ENCODE results near the gene EEIG2.

Gene EEIG2

DNA sequence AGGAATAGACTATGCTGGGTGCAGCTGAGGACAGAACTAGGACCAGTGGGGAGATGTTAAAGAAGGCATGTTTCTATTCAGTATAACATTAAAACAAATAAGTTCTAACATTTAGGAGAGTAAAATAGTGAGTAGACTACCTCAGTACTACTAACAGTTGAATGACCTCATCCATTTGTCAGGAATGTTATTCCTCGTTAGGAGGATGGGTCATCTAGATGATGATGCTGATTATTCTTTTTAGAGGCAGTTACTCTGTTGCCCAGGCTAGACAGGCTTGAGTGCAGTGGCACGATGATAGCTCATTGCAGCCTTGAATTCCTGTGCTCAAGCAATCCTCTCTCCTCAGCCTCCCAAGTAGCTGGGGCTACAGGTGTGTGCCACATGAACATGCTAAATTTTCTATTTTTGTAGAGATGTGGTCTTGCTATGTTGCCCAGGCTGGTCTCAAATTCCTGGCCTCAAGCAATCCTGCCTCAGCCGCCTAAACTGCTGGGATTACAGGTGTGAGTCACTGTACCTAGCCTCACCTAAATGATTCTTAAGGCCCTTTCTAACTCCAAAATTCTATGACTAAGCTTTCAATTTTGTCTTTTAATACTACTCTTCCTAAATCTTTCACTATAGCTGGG lies 9.3 kb downstream of the EEIG2 start:
- intact Hi-C loops (cut with DNase I; ENCODE audit: low total_unique reads): no loop called here
- peaks cover 0 to under 1% (median 0%) of the 10 kb centered on the region in 4 donors for H3K4me1 ChIP-seq
- H3K27ac ChIP-seq: no peak overlapping the region
- H3K9me3 ChIP-seq: no peaks in the 10 kb centered on the region
- no peak for TF ChIP-seq CTCF (IDR thresholded peaks at IDR 0.05)
- no peak for DNase-seq
- no peaks in the 10 kb centered on the region for H3K36me3 ChIP-seq
- H3K4me3 ChIP-seq: no peak overlapping the region
- H3K27me3 ChIP-seq: no peaks in the 10 kb centered on the region

DNA sequence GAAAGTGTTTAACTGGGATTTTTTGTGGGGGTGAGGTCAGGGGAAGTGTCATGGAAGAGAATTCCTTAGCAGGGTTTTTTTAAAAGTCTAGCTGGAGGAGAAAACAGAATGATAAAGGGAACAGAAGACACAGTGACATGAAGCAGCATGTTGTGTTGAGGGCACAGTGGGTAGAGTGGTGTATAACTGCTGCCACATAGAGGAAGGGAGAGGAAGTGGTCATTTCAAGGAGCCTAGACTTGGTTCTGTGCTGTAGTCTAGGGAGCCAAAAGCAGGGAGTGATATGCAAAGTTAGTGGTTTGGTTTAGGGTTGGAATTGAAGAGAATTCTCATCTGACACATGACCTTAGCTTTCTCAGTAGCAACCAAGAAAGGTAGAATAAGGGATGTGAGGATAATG lies 10.2 kb downstream of the EEIG2 start:
- Histone ChIP-seq H3K27me3 (no peaks in the 10 kb centered on the region), H3K4me1 (no peaks in the 10 kb centered on the region), H3K4me3 (no peak overlapping the region), H3K27ac (no peak overlapping the region), H3K36me3 (no peaks in the 10 kb centered on the region), H3K9me3 (no peaks in the 10 kb centered on the region)
- TF ChIP-seq CTCF (IDR thresholded peaks at IDR 0.05): peak in 1 of 2 experiments; percentile 30
- no peak for DNase-seq
- intact Hi-C loops (cut with DNase I; ENCODE audit: low total_unique reads): no loop called here

GRCh38 chr1:108570998-108571401 lies 11.1 kb downstream of the EEIG2 start:
- no peaks in the 10 kb centered on the region for H3K36me3 ChIP-seq
- no peak for DNase-seq
- H3K4me1 ChIP-seq: no peaks in the 10 kb centered on the region
- no peak overlapping the region for H3K27ac ChIP-seq
- intact Hi-C loops (cut with DNase I; ENCODE audit: low total_unique reads): no loop called here
- no peaks in the 10 kb centered on the region for H3K27me3 ChIP-seq
- no peaks in the 10 kb centered on the region for H3K9me3 ChIP-seq
- no peak for TF ChIP-seq CTCF (IDR thresholded peaks at IDR 0.05)
- no peak overlapping the region for H3K4me3 ChIP-seq

DNA sequence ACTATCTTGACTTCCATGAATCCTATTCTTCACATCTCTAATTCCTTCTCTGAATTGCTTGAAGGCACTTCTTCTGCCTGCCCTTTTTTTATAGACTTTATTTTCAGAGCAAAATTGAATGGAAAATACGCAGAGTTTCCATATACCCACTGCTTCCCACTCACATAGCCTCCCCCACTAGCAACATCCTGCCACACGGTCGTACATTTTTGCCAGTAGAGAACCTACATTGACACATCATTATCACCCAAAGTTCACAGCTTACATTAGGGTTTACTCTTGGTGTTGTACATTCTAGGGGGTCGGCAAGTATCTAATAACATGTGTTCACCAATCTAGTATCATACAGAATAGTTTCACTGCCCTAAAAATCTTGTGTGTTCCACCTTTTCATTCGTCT lies 12.3 kb downstream of the EEIG2 start:
- intact Hi-C loops (cut with DNase I; ENCODE audit: low total_unique reads): no loop called here
- H3K27me3 ChIP-seq: no peaks in the 10 kb centered on the region
- TF ChIP-seq CTCF (IDR thresholded peaks at IDR 0.05): no peak
- H3K27ac ChIP-seq: no peak overlapping the region
- H3K36me3 ChIP-seq: no peaks in the 10 kb centered on the region
- H3K4me3 ChIP-seq: no peak overlapping the region
- no peak for DNase-seq
- no peaks in the 10 kb centered on the region for H3K4me1 ChIP-seq
- no peaks in the 10 kb centered on the region for H3K9me3 ChIP-seq

DNA sequence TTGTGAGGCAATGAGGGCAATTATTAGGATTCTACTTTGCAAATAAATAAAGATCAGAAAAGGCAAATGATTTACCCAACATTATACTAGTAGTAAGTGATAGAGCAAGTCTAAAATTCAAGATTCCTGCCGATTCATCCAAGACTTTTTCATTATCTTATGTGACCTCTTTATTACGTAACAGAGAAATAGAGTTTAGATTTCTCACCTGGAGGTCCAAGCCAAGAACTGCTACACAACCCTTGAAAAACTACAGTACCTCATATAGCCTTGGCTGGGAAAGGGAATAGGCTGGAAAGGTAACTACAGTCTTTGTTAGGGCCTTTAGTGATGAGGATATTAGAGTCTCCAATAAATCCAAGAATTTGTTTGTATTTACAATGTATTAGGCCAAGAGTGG lies 13.3 kb downstream of the EEIG2 start:
- no peaks in the 10 kb centered on the region for H3K4me1 ChIP-seq
- no peak overlapping the region for H3K4me3 ChIP-seq
- H3K27me3 ChIP-seq: no peaks in the 10 kb centered on the region
- no peaks in the 10 kb centered on the region for H3K36me3 ChIP-seq
- intact Hi-C loops (cut with DNase I; ENCODE audit: low total_unique reads): no loop called here
- H3K9me3 ChIP-seq: no peaks in the 10 kb centered on the region
- no peak for TF ChIP-seq CTCF (IDR thresholded peaks at IDR 0.05)
- no peak overlapping the region for H3K27ac ChIP-seq
- DNase-seq: no peak

- H3K9me3 ChIP-seq: no peaks in the 10 kb centered on the region
- H3K27ac ChIP-seq: no peak overlapping the region
- TF ChIP-seq CTCF (IDR thresholded peaks at IDR 0.05): no peak
- no peaks in the 10 kb centered on the region for H3K4me1 ChIP-seq
- no peak overlapping the region for H3K4me3 ChIP-seq
- no peaks in the 10 kb centered on the region for H3K27me3 ChIP-seq
- no peaks in the 10 kb centered on the region for H3K36me3 ChIP-seq
- DNase-seq: no peak
- intact Hi-C loops (cut with DNase I; ENCODE audit: low total_unique reads): no loop called here
Observed at GRCh38 chr1:108574008-108574407, 14.1 kb downstream of the EEIG2 start.
